ENCODE results near the gene ZFP62. TPM values are rescaled to one million over a fixed set of nuclear protein-coding genes. Genes with fewer than 3 reads are reported as not detected.

Gene ZFP62
- total RNA-seq, 1 experiment from 2014 or later = 19.8 TPM

- Histone ChIP-seq H3K36me3 (peaks cover 12% of the 10 kb centered on the region), H3K27ac (no peak overlapping the region), H3K27me3 (replicated peaks) (no peaks in the 10 kb centered on the region), H3K4me3 (no peak overlapping the region), H3K4me1 (replicated peaks) (peaks cover 25% of the 10 kb centered on the region), H3K9me3 (replicated peaks) (no peaks in the 10 kb centered on the region)
- DNase-seq (ENCODE audit: low read depth in 1 of 2, low spot score in 2 of 2) = peak in 1 of 2 experiments; percentile 16
These were observed 54.0 kb downstream of the ZFP62 start for GRCh38 chr5:180807046-180807445.

- DNase-seq (ENCODE audit: low read depth in 1 of 2, low spot score in 2 of 2) = peak in 1 of 2 experiments; percentile 31
- Histone ChIP-seq H3K4me3 (no peak overlapping the region), H3K27me3 (replicated peaks) (no peaks in the 10 kb centered on the region), H3K4me1 (replicated peaks) (peaks cover 30% of the 10 kb centered on the region), H3K9me3 (replicated peaks) (no peaks in the 10 kb centered on the region), H3K27ac (no peak overlapping the region), H3K36me3 (peaks cover 17% of the 10 kb centered on the region)
These were observed 54.6 kb downstream of the ZFP62 start for GRCh38 chr5:180806351-180807011.

DNA sequence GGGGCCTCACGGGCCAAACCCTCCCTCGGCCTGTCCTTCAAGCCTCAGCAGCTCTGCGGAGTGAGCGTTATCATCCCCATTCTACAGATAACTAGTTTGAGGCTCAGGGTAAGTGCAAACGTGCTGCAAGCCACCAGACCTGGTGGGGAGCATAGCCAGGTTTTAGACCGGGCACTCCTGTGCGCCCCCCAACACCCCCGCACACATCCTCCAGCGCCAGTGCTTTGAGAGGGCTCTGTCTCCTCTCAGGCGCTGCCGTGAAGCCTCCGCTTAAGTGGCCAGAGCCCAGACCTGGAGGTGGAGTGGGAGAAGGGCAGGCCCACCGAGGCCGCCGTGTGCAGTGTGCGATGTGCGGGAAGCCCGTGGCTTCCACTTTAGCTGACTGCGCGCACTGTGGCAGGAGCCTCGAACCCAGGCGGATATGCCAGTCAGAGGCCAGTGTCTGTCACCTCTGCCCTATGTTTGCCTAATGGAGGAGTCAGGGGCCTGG, 56.9 kb downstream of the ZFP62 start:
- Histone ChIP-seq H3K4me3 (no peak overlapping the region), H3K27ac (no peak overlapping the region), H3K27me3 (replicated peaks) (no peaks in the 10 kb centered on the region), H3K4me1 (replicated peaks) (peaks cover 40% of the 10 kb centered on the region), H3K9me3 (replicated peaks) (no peaks in the 10 kb centered on the region), H3K36me3 (peaks cover 30% of the 10 kb centered on the region)
- peak in 1 of 2 experiments; percentile 41 for DNase-seq (ENCODE audit: low read depth in 1 of 2, low spot score in 2 of 2)

DNA sequence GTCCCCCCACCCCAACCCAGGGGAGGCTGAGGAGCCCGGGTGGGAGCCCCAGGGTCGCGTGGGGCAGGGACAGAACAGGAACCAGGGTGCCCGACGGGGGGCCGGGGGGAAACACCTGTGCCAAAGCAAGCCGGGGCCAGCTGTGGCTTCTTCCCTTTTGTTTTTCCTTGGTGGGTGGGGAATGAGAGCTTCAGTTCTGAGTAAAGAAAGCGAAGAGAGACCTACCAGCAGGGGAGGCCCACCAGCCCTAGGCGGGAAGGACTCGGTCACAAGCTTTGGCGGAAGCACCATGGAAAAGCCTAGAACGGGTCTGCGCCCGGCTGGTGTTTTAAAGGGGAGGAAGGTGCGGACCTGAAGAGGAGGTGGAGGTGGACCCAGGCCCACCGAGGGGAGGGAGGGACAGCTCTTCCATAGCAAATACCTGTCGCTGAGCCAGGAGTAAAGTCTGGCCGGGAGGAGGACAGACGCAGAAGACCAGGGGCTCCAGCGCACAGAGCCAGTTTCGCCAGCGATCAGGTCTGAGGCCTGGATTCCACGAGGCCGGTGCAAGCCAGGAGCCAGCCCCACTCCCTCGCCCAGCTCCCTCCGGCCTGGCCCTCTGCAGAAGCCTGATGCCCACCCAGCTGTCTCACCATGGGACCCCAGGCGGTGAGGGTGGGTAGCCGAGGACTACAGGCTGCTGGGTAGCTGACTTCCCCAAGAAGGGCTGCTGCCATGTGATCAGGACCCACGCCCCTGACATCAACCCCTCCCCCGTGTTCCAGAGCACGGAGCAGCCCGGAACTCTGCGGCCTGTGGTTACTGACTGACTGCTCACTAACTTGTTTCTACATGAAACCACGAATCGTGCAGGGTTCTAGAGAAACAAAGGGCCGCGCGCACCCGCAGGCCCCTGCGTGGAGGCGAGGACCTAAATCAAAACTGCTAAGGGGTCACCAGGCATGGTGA, 57.6 kb downstream of the ZFP62 start:
- H3K27ac ChIP-seq = peak overlapping the region; percentile 88
- H3K9me3 ChIP-seq (replicated peaks) = no peaks in the 10 kb centered on the region
- H3K4me3 ChIP-seq = peak overlapping the region; percentile 99
- peaks cover 41% of the 10 kb centered on the region for H3K4me1 ChIP-seq (replicated peaks)
- peaks cover 37% of the 10 kb centered on the region for H3K36me3 ChIP-seq
- peak in 1 of 2 experiments; percentile 50 for DNase-seq (ENCODE audit: low read depth in 1 of 2, low spot score in 2 of 2)
- H3K27me3 ChIP-seq (replicated peaks) = no peaks in the 10 kb centered on the region

GRCh38 chr5:180802325-180803180, 58.5 kb downstream of the ZFP62 start, which contains the start of gene MGAT1:
MGAT1 (minus strand) TSS chr5:180802806; CDS start chr5:180792971, 9,835 bp downstream.
- Histone ChIP-seq H3K9me3 (replicated peaks) (no peaks in the 10 kb centered on the region), H3K36me3 (peaks cover 40% of the 10 kb centered on the region), H3K27me3 (replicated peaks) (no peaks in the 10 kb centered on the region), H3K4me3 (peak within 1 kb of the TSS; percentile 99), H3K27ac (peak within 1 kb of the TSS; percentile 88), H3K4me1 (replicated peaks) (peaks cover 50% of the 10 kb centered on the region)
- peak; percentile 89 for DNase-seq (ENCODE audit: low read depth in 1 of 2, low spot score in 2 of 2)

GRCh38 chr5:180801596-180802324, 59.3 kb downstream of the ZFP62 start:
- Histone ChIP-seq H3K36me3 (peaks cover 39% of the 10 kb centered on the region), H3K27me3 (replicated peaks) (no peaks in the 10 kb centered on the region), H3K4me3 (peak overlapping the region; percentile 99), H3K4me1 (replicated peaks) (peaks cover 51% of the 10 kb centered on the region), H3K27ac (peak overlapping the region; percentile 88), H3K9me3 (replicated peaks) (no peaks in the 10 kb centered on the region)
- DNase-seq (ENCODE audit: low read depth in 1 of 2, low spot score in 2 of 2) = no peak

- H3K4me1 ChIP-seq (replicated peaks) = peaks cover 51% of the 10 kb centered on the region
- no peak overlapping the region for H3K4me3 ChIP-seq
- no peaks in the 10 kb centered on the region for H3K9me3 ChIP-seq (replicated peaks)
- H3K36me3 ChIP-seq = peaks cover 50% of the 10 kb centered on the region
- H3K27me3 ChIP-seq (replicated peaks) = no peaks in the 10 kb centered on the region
- peak overlapping the region; percentile 52 for H3K27ac ChIP-seq
- peak; percentile 76 to 88 for DNase-seq (ENCODE audit: low read depth in 1 of 2, low spot score in 2 of 2)
These were observed 60.9 kb downstream of the ZFP62 start for GRCh38 chr5:180799902-180800801.

GRCh38 chr5:180799194-180799593, 61.9 kb downstream of the ZFP62 start:
- no peaks in the 10 kb centered on the region for H3K9me3 ChIP-seq (replicated peaks)
- H3K4me1 ChIP-seq (replicated peaks) = peaks cover 51% of the 10 kb centered on the region
- H3K4me3 ChIP-seq = no peak overlapping the region
- H3K27me3 ChIP-seq (replicated peaks) = no peaks in the 10 kb centered on the region
- peak in 1 of 2 experiments; percentile 42 for DNase-seq (ENCODE audit: low read depth in 1 of 2, low spot score in 2 of 2)
- peak overlapping the region; percentile 52 for H3K27ac ChIP-seq
- peaks cover 57% of the 10 kb centered on the region for H3K36me3 ChIP-seq

GRCh38 chr5:180798193-180798592, 62.9 kb downstream of the ZFP62 start:
- peak in 1 of 2 experiments; percentile 32 for DNase-seq (ENCODE audit: low read depth in 1 of 2, low spot score in 2 of 2)
- Histone ChIP-seq H3K4me1 (replicated peaks) (peaks cover 50% of the 10 kb centered on the region), H3K27ac (no peak overlapping the region)

More at GRCh38 chr5:180798193-180798592, 62.9 kb downstream of the ZFP62 start:
- H3K4me3 ChIP-seq = no peak overlapping the region
- H3K27me3 ChIP-seq (replicated peaks) = no peaks in the 10 kb centered on the region
- no peaks in the 10 kb centered on the region for H3K9me3 ChIP-seq (replicated peaks)
- H3K36me3 ChIP-seq = peaks cover 64% of the 10 kb centered on the region

Measured in SJSA1 (cell line).